ENCODE measurements around the gene VWA8.

DNA sequence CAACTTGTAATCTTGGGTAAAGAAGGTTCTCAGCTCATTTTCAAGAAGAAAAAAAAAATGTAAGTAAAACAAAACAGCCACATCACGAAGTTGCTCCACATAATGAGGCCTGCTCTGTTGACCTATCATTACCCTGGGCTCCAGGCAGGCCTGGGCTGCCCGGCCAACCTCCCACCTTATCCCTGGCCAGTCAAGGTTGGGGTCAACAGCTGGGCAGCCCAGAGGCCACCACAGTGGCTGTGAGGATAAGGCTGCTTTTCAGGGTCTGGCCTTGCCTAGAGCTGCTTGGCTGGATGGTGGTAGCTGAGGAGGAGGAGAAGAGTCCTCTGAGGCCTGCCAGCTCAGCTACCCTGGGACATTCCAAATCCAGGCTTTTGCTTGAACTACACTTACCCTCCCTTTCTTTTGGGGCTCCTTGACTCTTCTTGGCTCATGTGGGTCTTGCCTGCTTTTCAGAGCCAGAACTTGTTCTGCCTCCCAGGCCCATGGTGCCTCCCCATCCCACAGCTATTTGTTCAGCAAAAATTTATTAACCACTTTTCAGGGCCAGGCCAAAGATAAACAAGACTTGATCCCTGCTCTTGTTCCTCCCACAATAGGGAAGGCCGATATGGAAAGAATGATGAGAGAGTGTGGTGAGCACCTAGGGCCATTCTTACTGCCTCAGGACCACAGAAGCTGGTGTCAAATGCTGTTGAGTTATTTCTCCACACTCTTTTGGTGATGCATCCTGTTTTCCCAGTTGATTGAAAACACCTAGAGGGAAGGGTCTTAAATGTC is 401.9 kb downstream of the VWA8 start:
- TF ChIP-seq RNF2 (IDR thresholded peaks at IDR 0.05; ENCODE audit: borderline replicate concordance, low read depth, low read length, missing control alignments, poor library complexity, severe bottlenecking) (no peak), KDM5A (IDR thresholded peaks at IDR 0.05; ENCODE audit: low read length) (no peak), POLR2A (IDR thresholded peaks at IDR 0.05; ENCODE audit: control extremely low read depth in 1 of 2, low read depth in 2 of 2, low read length in 2 of 2) (no peak), ASH2L (IDR thresholded peaks at IDR 0.05; ENCODE audit: low read length) (no peak), POLR2AphosphoS5 (IDR thresholded peaks at IDR 0.05; ENCODE audit: low read depth, low read length) (no peak), EP300 (IDR thresholded peaks at IDR 0.05; ENCODE audit: borderline replicate concordance in 1 of 2, low read depth in 2 of 2, low read length in 2 of 2) (no peak), SRF (IDR thresholded peaks at IDR 0.05; ENCODE audit: low read depth, low read length) (no peak), CEBPB (IDR thresholded peaks at IDR 0.05; ENCODE audit: low read depth, low read length) (no peak), JUN (IDR thresholded peaks at IDR 0.05; ENCODE audit: low read depth, low read length) (no peak), GABPA (IDR thresholded peaks at IDR 0.05; ENCODE audit: borderline replicate concordance, insufficient read depth, low read length) (no peak), SUZ12 (IDR thresholded peaks at IDR 0.05; ENCODE audit: low read length) (no peak), HDAC2 (IDR thresholded peaks at IDR 0.05; ENCODE audit: borderline replicate concordance in 1 of 2, low read depth in 2 of 2, low read length in 2 of 2) (no peak), YY1 (IDR thresholded peaks at IDR 0.05; ENCODE audit: low read depth, low read length) (no peak)
- TF ChIP-seq, protein P1, sequence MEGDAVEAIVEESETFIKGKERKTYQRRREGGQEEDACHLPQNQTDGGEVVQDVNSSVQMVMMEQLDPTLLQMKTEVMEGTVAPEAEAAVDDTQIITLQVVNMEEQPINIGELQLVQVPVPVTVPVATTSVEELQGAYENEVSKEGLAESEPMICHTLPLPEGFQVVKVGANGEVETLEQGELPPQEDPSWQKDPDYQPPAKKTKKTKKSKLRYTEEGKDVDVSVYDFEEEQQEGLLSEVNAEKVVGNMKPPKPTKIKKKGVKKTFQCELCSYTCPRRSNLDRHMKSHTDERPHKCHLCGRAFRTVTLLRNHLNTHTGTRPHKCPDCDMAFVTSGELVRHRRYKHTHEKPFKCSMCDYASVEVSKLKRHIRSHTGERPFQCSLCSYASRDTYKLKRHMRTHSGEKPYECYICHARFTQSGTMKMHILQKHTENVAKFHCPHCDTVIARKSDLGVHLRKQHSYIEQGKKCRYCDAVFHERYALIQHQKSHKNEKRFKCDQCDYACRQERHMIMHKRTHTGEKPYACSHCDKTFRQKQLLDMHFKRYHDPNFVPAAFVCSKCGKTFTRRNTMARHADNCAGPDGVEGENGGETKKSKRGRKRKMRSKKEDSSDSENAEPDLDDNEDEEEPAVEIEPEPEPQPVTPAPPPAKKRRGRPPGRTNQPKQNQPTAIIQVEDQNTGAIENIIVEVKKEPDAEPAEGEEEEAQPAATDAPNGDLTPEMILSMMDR (IDR thresholded peaks at IDR 0.05; ENCODE audit: control extremely low read depth in 1 of 3, insufficient read depth in 1 of 3, low read depth in 1 of 3, low read length in 3 of 3): no peak
